NCI-H345 (cell line): Measurements from ENCODE around the gene STK16.
"Not testable (repeated sequence)": the region's sequence is repeated elsewhere in the genome, so short reads cannot be mapped to it uniquely, and the experiment has no call there.

ENCODE experiments used
- DNase-seq: peaks from one replicate; lab custom pipeline; 2025; lab: John Stamatoyannopoulos, UW

STK16 gene

DNA sequence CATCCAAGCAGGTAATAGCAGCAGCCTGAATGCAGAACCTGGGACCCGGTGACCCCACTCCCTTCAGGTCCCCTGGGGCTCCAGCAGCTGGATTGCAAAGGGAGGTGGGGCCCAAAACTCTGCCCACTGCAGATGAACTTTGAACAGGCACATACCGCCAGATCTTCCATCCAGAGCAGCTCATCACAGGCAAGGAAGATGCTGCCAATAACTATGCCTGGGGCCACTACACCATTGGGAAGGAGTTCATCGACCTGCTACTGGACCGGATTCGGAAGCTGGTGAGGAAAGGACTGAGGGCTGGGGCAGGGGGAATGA, 24.7 kb downstream of the STK16 start:
- DNase-seq = no peak

DNA sequence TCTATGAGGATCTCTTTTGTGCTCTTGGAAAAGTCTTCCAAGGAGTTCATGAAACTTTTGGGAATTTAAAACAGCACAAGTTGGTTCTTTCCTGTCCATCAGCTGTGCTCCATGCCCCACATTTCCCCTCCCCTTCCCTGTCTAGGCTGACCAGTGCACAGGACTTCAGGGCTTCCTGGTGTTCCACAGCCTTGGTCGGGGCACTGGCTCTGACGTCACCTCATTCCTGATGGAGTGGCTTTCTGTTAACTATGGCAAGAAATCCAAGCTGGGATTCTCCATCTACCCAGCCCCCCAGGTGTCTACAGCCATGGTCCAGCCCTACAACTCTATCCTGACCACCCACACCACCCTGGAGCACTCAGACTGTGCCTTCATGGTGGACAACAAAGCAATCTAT, 25.7 kb downstream of the STK16 start:
- DNase-seq = no peak

DNA sequence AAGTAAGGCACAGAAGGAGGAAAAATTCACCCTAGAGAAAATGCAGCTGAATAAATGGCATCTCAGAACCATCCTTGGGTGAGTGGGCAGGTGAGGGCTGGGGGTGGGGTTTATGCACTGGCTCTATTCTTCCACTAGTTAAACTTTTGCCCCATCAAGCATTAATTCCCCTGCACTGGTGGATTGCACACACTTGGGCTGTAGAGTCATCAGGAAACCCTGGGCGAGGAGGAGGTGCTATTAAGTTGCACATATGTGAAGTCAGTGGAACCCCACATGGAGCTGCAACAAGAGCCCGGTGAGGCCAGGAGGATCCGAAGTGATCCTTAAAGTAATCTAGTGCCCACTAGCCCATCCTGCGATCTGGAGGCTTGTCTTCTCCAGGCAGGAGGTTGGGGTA, 27.1 kb downstream of the STK16 start:
- DNase-seq = no peak

DNA sequence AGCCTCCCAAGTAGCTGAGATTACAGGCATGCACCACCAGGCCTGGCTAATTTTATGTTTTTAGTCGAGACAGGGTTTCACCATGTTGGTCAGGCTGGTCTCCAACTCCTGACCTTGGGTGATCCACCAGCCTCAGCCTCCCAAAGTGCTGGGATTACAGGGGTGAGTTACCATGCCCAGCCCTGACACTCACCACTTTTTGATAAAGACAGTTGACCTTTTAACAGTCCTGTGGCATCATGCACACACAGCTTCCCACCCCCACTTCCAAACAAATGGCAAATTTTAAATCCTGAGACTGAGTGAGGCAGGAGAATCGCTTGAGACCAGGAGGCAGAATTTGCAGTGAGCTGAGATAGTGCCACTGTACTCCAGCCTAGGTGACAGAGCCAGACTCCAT, 27.7 kb downstream of the STK16 start:
- DNase-seq = no peak

DNA sequence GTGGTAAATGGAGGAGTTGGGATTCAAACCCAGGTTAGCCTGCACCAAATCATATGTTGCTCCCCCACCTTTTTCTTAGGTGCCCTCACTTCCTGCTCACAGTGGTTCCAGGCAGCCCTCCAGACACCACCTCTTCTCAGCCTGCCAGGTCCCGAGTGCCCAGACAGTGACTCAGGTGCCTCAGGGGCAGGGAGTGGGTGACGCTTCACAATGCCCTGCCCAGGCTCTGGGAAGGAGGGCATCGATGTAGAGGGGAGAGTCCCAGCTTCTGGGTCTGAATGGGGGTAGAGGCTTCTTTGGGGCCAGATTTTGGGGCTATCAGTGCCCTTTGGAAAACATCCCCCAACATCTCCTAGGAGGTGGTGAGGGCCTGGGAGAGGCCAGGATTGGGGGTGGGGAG, 28.7 kb downstream of the STK16 start:
- DNase-seq = no peak

DNA sequence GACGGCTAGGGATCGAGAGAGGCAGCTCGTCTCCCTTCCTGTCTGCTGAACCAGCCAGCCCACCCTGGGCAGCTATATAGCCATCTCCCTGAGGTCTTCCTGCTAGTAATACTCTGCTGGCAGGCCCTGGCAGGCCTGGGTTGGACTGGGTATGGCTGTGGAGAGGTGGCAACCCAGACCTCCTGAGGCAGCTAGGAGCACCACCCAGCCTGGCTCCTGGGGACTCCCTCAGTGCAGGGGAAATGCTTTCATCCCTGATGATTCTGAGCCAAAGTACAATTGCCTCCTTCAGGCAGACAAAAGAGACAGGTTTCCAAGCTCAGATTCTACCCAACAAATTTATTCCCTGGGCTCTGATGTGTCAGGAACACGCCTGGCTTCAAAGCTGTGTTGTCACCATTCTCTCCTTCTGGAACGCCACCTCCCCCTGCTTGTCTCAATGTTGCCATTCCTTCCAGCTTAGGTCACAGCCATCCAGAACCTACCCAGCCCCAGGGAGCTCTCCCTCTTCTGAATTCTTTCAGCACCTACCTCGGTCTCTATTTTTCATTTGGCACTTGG, 29.2 kb downstream of the STK16 start:
- no peak for DNase-seq

DNA sequence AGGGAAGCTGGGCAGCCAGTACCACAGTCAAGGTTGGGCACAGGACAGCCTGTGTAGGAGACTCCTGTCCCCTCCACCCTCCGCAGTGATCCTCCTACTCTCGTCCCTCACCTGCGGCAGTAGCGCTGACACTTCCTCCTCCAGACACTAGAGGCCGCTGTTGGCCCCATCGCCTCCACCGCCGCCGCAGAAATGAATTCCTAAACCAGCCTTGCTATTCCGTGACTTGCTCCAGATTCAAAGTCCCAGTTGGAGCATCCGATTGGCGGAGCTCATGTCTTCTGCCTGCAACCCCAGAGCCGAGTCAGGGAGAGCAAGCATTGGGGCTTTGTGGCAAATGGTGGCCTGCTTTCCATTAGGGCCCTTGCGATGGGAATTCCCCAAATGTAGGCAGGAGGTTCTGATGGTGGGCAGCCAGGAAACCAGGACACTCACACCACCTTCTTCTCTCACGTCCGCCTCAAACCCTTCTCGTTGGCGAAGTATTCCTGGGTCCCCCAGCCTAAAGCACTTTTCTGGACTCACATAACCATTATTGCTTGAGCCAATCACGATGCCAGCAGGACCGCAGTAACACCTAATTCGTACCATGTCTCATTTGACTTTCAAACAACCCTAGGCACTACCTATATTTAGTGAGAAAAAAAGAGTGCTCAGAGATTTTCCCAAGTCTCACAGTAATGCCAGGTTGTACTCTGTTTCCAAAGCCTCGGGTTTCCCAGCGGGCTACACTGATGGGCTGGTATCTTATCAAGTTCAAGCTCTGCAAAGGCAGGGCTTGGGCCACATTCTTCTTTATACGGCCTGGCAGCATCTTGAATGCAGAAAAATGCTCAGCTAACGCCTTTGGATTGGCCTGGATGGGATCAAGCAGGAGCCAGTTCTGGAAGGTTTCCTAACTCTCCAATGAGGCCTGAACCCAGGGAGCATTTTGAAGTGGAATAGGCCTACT, 32.7 kb downstream of the STK16 start:
- peak; percentile 80 for DNase-seq

DNA sequence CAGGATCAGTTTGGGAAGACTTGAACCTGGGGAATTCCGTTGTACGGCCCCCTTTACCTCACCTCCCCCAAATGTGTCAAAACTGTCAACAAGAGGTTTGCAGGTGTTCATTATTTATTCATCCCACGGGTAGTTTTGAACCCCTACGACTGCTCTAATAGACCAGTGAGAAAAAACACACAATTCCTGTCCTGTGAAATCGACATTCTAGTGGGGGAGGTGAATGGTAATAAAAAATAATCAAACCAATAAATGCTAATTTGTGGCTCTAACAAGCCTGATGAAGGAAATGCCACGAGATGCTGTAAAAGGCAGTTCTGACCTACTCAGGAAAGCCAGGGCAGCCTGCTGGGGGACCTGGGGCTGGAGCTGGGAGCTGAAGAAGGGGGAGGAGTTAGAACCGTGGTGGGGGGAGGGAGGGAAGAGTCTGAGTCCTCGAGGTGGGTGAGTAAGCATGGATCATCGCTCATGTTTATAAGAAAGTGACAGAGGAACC, 33.4 kb downstream of the STK16 start:
- no peak for DNase-seq

DNA sequence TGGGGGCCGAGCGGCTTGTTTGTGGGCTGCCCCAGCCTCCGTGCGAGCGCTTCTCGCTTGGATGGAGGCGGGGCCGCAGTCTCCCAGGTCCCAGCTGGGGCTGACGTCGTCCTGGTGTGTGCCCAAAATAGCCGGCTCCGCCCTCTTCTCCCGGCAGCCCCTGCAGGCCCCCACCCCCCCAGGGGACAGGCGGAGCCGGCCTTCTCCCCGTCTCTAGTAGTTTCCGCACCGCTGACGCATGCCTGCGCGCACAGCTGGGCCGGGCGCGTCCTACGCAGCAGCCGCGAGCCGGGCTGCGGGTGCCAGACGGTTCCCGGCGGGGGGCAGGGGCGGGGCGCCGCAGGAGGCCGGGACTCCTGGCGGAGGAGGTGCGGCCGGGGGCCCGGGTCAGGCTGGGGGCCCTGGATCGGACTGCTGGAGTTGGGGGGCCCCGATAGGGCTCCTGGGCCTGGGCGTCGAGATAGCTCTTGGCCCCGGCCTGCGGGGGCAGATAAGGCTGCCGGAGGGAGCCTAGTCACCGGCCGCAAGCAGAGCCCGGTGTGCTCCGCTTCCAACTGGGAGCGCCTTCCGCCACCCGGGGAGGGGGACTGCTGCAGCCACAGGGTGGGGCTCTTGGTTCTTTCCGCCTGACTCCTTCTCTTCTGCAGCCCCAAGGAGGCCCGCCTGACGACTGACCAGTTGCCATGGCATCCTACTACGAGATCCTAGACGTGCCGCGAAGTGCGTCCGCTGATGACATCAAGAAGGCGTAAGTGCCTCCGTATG, 34.1 kb downstream of the STK16 start, which contains the start of gene DNAJB2:
DNAJB2 (plus strand) TSS at position 216 of the 765 bp plus-strand sequence; CDS start at position 684, 468 bp downstream.
- peak; percentile 99 for DNase-seq

DNA sequence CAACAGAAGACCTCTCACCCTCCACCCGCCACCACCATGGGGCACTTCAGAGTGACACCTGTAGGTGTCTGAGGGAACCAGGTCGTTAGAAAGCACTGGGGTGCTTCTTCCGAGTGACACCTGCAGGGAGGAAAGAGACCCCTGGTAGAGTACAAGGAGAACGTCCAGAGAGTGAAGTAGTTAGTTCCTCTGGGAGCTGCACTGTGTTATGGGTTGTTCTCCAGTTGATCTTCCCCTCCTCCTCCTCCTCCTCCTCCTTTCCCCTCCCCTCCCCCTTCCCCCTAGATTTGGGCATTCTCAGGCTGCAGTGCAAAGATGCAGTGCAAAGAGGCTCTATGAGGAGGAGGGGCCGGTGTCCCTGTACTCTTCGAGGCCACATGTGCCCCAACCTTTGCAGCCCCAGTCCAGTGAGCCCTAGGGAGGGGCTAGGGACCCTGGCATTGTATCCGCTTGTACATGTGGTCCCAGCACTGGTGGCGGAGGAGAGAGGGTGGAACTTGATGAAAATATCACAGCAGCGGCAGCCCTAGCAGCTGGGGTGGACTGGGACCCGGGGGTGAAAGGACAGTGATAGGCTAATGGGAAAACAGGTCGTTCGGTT, 34.7 kb downstream of the STK16 start:
- no peak for DNase-seq

DNA sequence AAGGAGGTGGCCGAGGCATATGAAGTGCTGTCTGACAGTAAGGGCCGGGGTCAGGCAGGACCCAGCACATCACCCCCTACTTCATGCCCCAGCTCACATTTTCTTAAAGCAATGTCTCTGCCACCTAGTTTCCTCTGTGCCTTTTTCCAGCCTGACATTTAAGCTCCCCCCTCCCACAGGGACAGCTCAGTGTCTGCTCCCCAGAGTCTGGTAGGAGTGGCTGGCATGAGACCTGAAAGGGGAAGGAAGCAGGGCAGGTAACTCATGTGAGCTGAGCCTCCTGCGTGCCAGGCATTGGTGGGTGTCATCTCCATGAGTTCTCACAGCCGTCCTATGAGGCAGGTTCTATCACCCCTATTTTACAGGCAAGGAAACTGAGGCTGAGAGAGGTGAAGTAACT, 35.4 kb downstream of the STK16 start:
- no peak for DNase-seq

DNA sequence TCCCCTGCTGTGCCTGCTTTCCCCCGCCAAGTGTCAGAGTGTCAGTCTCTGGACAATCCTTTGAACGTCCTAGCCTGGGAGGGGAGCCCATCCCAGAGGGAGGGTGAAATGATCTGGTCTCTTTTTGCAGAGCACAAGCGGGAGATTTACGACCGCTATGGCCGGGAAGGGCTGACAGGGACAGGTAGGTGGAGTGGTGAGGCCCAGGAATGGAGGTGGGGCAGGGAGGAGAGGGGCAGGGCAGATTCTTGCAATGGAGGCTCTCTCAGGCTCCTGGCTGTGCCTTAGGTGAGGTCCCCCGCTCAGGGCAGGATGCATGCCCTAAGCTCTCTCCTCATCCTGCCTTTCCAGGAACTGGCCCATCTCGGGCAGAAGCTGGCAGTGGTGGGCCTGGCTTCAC, 36.3 kb downstream of the STK16 start:
- no peak for DNase-seq

DNA sequence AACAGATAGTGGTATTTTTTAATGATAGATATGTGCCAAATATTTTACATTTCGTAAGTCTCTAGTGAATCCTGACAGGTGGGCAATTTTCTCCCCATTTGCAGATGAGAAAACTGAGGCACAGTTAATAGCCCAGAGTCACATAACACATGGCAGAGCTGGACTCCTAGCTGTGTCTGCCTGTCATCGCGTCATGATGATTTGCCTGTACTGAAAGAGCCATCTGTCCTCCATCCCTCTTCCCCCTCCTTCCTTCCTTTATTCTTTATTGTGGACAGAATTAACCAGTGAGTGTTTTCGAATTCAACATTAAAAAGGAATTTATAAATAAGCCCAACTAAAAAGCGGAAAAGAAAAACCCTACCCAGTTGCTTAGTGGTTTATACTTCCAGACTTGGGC, 37.1 kb downstream of the STK16 start:
- no peak for DNase-seq

DNA sequence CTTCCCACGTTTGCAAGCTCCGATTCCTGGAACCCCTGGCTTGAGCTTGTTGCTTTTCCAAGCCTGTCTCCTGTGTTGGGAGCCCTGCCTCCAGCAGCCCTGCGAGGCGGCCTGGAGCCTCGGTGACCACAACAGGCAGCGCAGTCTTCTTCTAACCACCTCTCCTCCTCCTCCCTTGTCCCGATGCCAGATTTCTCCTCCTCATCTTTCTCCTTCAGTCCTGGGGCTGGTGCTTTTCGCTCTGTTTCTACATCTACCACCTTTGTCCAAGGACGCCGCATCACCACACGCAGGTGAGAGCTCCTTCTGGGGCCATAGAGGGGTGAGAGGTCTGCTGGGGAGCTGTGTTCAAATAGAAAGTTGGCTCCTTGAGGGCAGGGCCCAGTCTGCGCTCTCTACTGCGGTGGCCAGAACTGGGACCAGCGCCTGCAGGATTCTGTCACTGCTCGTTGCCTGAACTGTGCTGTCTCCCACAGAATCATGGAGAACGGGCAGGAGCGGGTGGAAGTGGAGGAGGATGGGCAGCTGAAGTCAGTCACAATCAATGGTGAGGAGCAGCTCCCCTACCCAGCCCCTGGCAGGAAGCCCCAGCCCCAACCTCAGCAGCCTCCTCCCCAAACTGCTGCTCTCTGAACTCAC, 37.8 kb downstream of the STK16 start:
- no peak for DNase-seq

DNA sequence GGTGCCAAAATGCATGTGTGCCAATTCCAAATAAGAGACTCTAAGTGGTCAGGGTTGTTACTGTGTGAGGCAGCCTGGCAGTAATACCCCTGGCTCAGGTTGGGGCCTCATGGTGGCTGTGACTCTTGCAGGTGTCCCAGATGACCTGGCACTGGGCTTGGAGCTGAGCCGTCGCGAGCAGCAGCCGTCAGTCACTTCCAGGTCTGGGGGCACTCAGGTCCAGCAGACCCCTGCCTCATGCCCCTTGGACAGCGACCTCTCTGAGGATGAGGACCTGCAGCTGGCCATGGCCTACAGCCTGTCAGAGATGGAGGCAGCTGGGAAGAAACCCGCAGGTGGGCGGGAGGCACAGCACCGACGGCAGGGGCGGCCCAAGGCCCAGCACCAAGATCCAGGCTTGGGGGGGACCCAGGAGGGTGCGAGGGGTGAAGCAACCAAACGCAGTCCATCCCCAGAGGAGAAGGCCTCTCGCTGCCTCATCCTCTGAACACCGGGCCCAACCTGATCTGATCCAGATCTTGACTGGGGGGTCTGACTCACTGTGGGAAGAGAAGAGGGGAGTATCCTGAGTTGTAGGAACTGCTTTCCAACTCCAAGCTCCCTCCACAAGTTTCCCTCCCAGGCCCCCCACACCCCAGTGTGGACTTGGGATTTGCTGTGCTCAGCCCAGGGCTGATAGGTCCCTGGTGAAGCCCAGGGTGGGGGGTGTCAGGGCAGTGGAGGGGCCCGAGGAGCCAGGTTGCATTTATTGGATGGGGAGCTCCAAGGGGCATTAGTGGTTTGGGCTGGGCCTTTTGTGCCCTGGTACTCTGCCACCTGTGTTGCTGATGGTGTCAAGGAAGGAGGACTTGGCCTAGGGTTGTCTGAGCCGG, 39.5 kb downstream of the STK16 start:
- DNase-seq = no peak

DNA sequence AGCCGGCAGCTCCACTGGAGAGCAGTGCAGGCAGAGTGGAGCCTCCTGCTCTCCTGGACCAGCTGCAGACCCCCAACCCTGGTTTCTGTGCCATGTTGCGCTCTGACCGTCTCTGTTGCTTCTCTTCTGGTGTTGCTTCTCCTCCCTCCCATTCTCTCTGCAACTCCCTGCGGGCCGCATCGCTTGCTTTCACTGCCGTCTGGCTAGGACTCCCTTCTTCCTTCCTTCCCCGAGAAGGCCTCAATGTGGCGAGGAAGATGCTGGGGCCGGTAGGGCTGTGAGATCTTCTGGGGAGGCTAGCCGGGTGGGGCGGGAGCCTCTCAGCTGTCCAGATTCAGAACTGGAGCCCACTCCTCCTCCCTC, 40.1 kb downstream of the STK16 start:
- DNase-seq = no peak

DNA sequence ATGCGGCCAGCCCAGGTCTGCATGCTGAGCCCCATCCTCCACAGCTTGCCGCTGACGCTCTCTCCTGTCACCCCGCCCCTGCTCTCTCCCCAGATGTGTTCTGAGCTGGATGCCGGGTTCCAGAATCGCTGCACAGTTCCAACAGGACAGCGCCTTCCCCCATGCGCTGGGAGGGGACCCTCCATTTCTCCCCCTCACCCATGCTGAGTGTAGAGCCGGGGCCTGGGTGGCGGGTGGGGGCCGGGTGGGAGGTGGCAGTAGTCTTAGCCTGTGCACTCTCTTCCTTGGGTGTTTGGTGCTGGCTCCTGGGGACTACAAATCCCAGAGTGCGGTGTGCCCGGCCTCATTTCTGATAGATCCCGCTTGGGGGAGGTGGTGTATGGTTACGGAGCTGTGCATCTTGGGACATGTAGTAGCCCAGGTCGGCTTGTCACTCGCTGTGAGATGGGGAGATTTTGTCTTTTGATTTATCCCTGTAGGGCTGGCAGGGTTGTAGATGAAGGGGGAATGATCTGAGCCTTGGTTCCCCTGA, 40.7 kb downstream of the STK16 start:
- no peak for DNase-seq

DNA sequence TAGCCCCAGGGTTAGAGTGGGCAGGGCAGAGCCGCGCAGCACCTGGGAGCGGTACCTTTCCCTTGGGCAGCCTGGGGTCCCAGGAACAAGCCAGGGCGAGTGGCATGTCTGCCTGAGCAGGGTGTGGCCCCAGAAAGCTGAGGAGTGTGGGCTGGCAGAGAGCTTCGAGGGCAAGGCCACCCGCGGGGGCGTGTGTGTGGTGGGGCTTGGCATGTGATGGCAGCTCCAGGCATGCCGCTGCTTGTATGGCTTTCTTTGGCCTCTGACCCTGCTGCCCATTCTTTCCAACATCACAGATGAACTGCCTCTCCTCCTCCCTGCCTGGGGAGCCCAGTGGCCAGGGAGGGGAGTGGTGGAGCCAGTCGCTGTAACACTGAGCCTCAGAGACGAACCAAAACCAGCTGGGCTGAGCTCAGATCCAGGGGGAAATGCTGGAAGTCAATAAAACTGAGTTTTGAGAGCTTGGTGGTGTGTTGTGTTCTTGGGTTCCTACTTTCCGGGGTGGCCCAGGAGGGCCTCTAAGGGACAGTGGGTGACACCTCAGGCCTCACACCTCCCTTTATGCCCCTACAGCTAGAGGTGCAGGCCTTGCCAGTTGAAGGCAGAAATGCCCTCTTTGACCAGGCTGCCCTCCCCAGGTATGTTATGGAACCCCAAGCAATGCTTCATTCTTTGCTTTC, 41.3 kb downstream of the STK16 start:
- no peak for DNase-seq

DNA sequence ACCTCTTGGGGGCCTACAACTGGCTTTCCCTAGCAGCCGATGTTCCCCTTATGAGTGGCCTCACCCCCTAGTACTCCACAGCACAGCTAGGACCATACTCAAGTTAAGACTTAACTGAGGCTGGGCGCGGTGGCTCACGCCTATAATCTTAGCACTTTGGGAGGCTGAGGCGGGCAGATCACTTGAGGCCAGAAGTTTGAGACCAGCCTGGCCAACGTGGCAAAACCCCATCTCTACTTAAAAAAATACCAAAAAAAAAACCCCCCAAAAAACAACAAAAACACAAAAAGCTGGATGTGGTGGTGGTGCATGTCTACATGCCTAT, 41.8 kb downstream of the STK16 start:
- DNase-seq = not testable (repeated sequence)

DNA sequence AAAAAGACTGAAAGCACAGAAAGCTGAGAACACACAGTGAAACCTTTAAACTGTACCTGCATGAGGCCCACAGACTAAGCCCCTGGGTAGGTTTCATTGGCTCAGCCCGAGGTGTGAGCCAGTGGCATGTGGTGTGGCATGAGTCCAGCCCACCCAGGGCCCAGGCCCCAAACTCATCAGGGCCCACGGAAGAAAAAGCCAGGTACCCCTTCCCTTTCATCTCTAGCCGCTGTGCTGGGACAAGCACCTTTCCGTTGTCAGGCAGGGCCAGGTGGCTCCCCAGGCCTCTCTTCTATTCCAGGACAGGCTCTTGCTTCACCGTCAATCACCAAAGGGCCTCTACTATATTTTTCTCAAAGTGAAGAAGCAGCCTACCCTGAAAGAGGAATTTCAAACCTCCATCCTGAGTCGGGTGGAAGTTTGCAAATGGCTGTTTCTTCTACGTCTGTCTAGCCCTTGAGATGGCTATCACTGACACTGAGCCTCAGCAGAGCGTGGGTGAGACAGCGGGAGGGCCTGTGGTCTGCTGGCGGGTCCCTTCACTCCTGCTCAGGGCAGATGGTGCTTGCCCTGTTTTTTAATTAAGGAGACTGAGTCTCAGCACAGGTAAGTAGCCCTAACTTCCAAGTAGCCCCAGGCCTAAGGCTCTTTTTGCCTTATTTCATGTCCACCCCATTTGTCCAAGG, 42.4 kb downstream of the STK16 start:
- DNase-seq = no peak
